ENCODE data around the gene HNRNPLL. TPM values are rescaled to one million over a fixed set of nuclear protein-coding genes. Genes with fewer than 3 reads are reported as not detected.
"Not testable (repeated sequence)": the region's sequence is repeated elsewhere in the genome, so short reads cannot be mapped to it uniquely, and the experiment has no call there.

Gene HNRNPLL
- total RNA-seq (2014; rRNA removed; shearing (Covaris generic)) = 62.9 and 67.1 TPM in 2 replicates
- polyA plus RNA-seq (2015; cell fraction: cytosol; rRNA removed) = 30.4 and 34.0 TPM in 2 replicates
- polyA plus RNA-seq (2015; cell fraction: nucleus; rRNA removed) = 56.9 and 67.6 TPM in 2 replicates

GRCh38 chr2:38602732-38603401 lies at the start of gene HNRNPLL:
HNRNPLL (minus strand) TSS chr2:38602928; CDS start chr2:38602626, 302 bp downstream.
- in situ Hi-C loops (cut with HindIII; ENCODE audit: low pct_unique_long_range_greater_than_20kb, low sequenced_read_pairs) = no loop called here
- peak; percentile 98 for DNase-seq (ENCODE audit: low read depth, low spot score)

DNA sequence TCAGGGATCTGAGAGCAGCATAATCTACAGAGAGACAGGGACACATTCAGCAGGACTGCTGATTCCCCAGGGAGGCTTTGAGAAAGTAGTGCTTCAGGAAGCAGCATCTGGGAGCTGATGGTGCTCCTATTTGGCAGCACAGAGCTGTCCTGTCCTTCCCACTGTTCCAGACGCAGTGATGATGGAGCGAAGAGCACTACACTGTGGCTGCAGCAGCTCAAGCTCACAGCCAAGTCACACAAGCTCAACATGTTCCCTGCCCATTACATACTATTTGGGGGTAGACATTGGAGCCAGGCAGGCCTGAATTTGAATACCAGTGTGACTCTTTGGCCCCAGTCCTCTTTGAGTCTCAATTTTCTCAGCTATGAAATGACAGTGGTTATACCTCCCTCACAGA lies 48.0 kb upstream of the HNRNPLL start:
- no peak for DNase-seq (ENCODE audit: low read depth, low spot score)
- in situ Hi-C loops (cut with HindIII; ENCODE audit: low pct_unique_long_range_greater_than_20kb, low sequenced_read_pairs) = no loop called here

DNA sequence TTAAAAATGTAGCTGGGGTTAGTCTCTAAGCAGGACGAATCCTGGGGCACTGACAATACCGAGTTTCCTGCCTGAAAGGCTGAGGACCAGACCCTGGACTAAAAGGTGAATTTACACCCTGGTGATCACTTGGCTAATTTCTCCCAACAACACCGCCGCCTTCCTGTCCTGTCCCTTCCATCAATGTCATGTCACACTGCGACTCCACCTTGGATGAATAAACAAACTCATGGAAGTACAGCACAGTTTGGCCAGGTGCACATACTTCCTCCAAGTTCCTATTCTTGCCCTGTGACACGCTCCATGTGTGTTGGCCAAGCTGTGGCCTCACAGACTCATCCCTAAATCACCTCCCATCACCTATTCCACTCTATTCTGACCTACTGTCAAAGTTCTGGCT lies 47.3 kb upstream of the HNRNPLL start:
- in situ Hi-C loops (cut with HindIII; ENCODE audit: low pct_unique_long_range_greater_than_20kb, low sequenced_read_pairs) = no loop called here
- DNase-seq (ENCODE audit: low read depth, low spot score) = no peak

DNA sequence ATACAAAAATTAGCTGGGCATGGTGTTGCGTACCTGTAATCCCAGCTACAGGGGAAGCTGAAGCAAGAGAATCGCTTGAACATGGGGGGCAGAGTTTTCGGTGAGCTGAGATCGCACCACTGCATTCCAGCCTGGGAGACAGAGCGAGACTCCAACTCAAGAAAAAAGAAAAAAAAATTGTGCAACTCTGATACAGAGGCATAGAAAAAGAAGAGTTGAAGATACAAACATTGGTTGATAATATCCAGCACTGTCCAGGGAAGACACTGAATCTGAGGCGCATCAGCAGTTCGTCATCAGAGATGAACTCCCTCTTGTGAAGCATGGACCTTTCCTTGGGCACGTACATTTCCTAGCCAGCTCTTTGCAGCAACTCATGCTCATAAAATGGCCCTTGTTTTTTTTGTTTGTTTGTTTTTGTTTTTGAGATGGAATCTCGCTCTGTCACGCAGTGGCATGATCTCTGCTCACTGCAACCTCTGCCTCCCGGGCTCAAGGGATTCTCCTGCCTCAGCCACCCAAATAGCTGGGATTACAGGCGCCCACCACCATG lies 46.5 kb upstream of the HNRNPLL start:
- DNase-seq (ENCODE audit: low read depth, low spot score) = no peak
- in situ Hi-C loops (cut with HindIII; ENCODE audit: low pct_unique_long_range_greater_than_20kb, low sequenced_read_pairs) = no loop called here

- in situ Hi-C loops (cut with HindIII; ENCODE audit: low pct_unique_long_range_greater_than_20kb, low sequenced_read_pairs) = no loop called here
- DNase-seq (ENCODE audit: low read depth, low spot score) = no peak
Measured at GRCh38 chr2:38648107-38648761, 45.5 kb upstream of the HNRNPLL start.

DNA sequence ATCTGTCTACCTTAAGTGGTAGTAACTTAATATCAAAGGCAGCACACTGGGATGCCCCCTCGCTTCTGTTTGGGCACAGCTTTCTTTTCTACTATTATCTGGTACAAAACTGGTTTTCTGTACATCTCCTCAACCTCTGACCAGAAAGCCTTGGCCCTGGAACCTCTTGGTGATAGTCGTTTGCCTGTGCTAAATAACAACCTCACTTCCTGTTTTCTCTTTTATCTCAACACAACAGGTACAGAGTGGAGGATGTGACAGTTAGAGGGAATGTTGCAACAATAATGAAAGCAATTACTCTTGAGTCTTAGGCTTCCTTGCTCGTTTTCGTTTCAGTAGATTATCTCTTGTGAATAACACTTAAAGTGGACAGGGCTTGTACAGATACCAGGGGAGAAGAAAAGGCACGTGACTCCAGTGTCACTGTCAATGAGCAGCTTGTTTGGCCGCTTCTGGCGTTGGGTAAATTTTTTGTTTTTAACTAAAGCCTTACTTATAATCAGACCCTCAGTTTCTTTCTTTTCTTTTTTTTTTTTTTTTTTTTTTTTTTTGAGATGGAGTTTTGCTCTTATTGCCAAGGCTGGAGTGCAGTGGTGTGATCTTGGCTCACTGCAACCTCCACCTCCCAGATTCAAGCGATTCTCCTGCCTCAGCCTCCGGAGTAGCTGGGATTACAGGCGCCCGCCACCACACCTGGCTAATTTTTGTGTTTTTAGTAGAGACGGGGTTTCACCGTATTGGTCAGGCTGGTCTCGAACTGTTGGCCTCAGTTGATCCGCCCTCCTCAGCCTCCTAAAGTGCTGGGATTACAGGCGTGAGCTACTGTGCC lies 41.2 kb upstream of the HNRNPLL start:
- DNase-seq (ENCODE audit: low read depth, low spot score); in situ Hi-C loops (cut with HindIII; ENCODE audit: low pct_unique_long_range_greater_than_20kb, low sequenced_read_pairs): not testable (repeated sequence)

DNA sequence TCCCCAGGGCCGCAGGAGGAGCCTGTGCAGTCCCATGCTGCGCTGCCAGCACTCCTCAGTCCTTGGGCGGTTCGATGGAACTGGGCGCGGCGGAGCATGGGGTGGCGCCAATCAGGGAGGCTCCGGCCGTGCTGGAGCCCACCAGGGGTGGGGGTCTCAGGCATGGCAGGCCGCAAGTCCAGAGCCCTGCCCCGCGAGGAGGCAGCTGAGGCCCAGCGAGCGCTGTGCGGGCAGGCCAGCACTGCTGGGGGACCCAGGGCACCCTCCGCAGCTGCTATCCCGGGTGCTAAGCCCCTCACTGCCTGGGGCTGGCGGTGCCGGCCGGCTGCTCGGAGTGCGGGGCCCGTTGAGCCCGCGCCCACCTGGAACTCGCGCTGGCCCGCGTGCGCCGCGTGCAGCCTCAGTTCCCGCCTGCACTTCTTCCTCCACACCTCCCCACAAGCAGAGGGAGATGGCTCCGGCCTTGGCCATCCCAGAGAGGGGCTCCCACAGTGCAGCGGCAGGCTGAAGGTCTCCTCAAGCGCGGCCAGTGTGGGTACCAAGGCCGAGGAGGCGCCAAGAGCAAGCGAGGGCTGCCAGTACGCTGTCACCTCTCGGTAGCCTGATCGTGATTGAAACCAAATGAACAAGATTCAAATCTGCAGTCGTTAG lies 40.4 kb upstream of the HNRNPLL start:
- in situ Hi-C loops (cut with HindIII; ENCODE audit: low pct_unique_long_range_greater_than_20kb, low sequenced_read_pairs) = no loop called here
- DNase-seq (ENCODE audit: low read depth, low spot score) = no peak

GRCh38 chr2:38642373-38643017 lies 39.8 kb upstream of the HNRNPLL start:
- in situ Hi-C loops (cut with HindIII; ENCODE audit: low pct_unique_long_range_greater_than_20kb, low sequenced_read_pairs); DNase-seq (ENCODE audit: low read depth, low spot score): not testable (repeated sequence)

GRCh38 chr2:38636069-38636468 lies 33.3 kb upstream of the HNRNPLL start:
- DNase-seq (ENCODE audit: low read depth, low spot score) = no peak
- in situ Hi-C loops (cut with HindIII; ENCODE audit: low pct_unique_long_range_greater_than_20kb, low sequenced_read_pairs) = no loop called here

GRCh38 chr2:38635139-38635538 lies 32.4 kb upstream of the HNRNPLL start:
- DNase-seq (ENCODE audit: low read depth, low spot score) = peak; percentile 15
- in situ Hi-C loops (cut with HindIII; ENCODE audit: low pct_unique_long_range_greater_than_20kb, low sequenced_read_pairs) = no loop called here

DNA sequence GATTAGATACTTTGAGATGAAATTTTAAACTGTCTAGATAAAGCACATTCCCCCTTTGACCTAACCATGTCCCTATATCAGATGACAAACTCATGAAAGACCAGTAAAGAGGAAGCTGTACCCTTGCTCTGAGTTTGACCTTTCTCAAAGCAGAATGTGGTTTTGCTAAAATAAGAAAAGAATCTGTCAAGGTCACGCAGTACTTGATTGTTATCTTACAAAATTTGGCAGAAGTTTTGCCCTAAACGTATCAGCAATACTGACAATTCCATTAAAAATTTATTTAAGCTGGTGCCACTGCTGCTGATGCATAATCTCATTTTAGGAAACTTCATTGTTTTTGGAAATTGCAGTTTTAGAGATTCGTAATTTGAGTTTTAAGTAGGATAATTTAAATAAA lies 32.0 kb upstream of the HNRNPLL start:
- in situ Hi-C loops (cut with HindIII; ENCODE audit: low pct_unique_long_range_greater_than_20kb, low sequenced_read_pairs) = no loop called here
- peak; percentile 82 for DNase-seq (ENCODE audit: low read depth, low spot score)

DNA sequence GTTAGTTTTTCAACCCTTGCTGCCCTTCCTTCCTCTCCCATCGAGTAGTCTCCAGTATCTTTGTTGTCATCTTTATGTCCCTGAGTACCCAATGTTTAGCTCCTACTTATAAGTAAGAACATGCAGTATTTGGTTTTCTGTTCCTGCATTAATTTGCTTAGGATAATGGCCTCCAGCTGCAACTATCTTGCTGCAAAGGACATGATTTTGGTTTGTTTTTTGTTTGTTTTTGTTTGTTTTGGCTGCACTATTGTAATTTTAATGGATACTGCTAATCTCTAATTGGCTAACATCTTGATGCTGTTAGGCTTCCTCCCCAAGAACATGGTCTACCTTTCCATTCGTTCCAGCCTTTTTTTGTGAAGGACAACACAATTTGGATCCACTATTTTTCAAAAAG lies 31.2 kb upstream of the HNRNPLL start:
- no peak for DNase-seq (ENCODE audit: low read depth, low spot score)
- in situ Hi-C loops (cut with HindIII; ENCODE audit: low pct_unique_long_range_greater_than_20kb, low sequenced_read_pairs) = no loop called here

DNA sequence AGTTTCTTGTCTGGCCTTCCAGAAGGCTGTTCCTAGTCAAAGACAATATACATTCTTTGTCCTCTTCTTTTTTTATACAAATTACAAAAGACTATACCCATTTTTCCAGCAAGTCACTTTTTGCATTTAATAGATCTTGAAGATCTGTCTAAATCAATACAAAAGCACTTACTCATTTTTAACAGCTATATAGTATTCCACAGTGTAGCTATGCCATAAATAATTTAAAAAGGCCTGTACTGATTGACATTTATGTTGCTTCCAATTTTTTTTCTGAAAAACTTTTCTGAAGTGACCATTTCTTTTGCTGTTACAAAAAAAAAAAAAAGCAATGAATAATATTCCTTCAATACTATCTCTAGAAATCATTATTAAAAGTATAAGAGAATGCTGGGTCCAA lies 30.3 kb upstream of the HNRNPLL start:
- no peak for DNase-seq (ENCODE audit: low read depth, low spot score)
- in situ Hi-C loops (cut with HindIII; ENCODE audit: low pct_unique_long_range_greater_than_20kb, low sequenced_read_pairs) = no loop called here

DNA sequence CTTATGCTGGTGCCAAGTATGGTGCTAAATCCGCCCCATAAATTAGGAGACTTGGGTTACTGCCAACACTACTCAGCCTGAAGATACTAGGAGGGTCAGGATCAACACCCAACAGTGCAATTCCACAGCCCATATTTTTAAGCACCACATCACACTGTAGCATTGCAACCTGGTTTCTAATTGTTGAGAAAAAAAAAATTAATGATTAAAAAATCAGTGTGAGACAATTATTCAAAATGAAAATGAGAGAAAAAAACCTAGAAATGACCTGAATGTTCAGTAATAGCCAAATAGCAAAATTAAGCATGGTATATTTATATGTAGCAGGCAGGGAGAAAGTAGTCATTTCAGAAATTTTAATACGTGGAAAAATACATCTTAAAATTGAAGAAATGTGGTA lies 29.2 kb upstream of the HNRNPLL start:
- in situ Hi-C loops (cut with HindIII; ENCODE audit: low pct_unique_long_range_greater_than_20kb, low sequenced_read_pairs) = no loop called here
- no peak for DNase-seq (ENCODE audit: low read depth, low spot score)

- DNase-seq (ENCODE audit: low read depth, low spot score) = no peak
- in situ Hi-C loops (cut with HindIII; ENCODE audit: low pct_unique_long_range_greater_than_20kb, low sequenced_read_pairs) = no loop called here
Measured at GRCh38 chr2:38629684-38630083, 27.0 kb upstream of the HNRNPLL start.

GRCh38 chr2:38627391-38627790 lies 24.7 kb upstream of the HNRNPLL start:
- in situ Hi-C loops (cut with HindIII; ENCODE audit: low pct_unique_long_range_greater_than_20kb, low sequenced_read_pairs) = no loop called here
- DNase-seq (ENCODE audit: low read depth, low spot score) = no peak

DNA sequence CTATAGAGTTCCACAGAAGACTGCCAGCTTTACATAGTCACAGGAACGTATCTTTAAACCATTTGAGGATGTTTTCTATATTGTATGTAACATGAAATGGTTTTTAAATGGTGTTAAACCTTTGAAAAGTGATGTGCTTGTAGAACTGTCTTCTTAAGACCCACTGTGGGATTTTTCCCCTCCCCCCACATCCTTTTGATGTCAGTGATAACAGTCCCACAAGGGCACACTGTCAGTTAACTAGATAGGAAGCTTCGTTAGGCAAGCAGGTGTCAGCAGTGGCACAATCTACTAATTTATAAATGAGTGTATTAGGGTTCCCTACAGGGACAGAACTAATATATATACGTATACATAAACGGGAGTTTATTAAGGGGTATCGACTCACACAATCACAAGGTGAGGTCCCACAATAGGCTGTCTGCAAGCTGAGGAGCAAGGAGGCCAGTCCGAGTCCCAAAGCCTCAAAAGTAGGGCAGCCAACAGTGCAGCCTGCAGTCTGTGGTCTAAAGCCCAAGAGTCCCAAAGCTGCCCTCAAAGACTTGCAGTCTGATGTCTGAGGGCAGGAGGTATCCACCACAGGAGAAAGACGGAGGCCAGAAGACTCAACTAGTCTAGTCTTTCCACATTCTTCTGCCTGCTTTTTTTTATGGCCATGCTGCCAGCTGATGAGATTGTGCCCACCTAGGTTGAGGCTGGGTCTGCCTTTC lies 23.8 kb upstream of the HNRNPLL start:
- in situ Hi-C loops (cut with HindIII; ENCODE audit: low pct_unique_long_range_greater_than_20kb, low sequenced_read_pairs) = no loop called here
- DNase-seq (ENCODE audit: low read depth, low spot score) = no peak
